Measurements from ENCODE around the gene SGK1. TPM values are rescaled to one million over a fixed set of nuclear protein-coding genes. Genes with fewer than 3 reads are reported as not detected.

SGK1 gene
- total RNA-seq, 4 donors from 2014 or later = 46.2 to 1,239 (median 876) TPM

DNA sequence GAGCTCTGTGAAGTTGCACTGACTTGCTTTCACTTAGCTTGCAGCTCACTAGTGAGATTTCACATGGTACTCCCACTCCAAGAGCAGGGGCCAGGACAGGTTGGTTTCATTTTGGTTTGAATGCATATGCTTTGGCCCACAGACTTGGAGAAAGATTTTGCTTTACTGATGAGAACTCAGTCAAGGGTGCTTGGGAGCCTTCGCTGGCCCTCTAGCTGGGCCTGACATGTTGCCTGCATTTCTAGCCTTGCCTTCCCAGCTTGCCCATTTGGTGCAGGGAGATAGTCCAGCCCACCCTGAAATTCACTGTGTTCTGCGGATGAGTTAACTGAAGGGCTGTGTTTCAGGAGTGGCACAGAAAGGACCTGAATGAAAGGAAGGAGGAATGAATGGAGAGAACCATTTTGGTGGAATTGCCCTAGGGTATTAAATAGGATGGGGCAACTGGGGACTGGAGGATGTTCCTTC, 1.9 kb downstream of the SGK1 start:
- Histone ChIP-seq H3K9me3 (no peaks in the 10 kb centered on the region), H3K27me3 (peaks cover 26% of the 10 kb centered on the region), H3K27ac (no peak overlapping the region), H3K4me3 (no peak overlapping the region), H3K36me3 (no peaks in the 10 kb centered on the region), H3K4me1 (peaks cover 0 to 12% (median 2%) of the 10 kb centered on the region in 4 donors)
- WGBS, 2 donors (ENCODE audit: low coverage in 1 of 2) = 79% methylated on average over 2 of the region's 2 CpGs; no CpG with 5 or more reads in 1 of the 2 donors
- in situ Hi-C loops (cut with MboI; ENCODE audit: low pct_ligation_motif_present in 1 of 4, low pct_unique_long_range_greater_than_20kb in 1 of 4, low sequenced_read_pairs in 3 of 4) = no loop called here
- DNase-seq = no peak
- TF ChIP-seq POLR2AphosphoS5 (IDR thresholded peaks at IDR 0.05) = no peak
- no peak for TF ChIP-seq EP300 (IDR thresholded peaks at IDR 0.05; ENCODE audit: low read depth)
- TF ChIP-seq POLR2A (IDR thresholded peaks at IDR 0.05) = no peak
- TF ChIP-seq CTCF (IDR thresholded peaks at IDR 0.05) = no peak
- intact Hi-C loops (cut with DNase I; ENCODE audit: low total_unique reads) = no loop called here

- intact Hi-C loops (cut with DNase I; ENCODE audit: low total_unique reads) (no loop called here), in situ Hi-C loops (cut with MboI; ENCODE audit: low pct_ligation_motif_present in 1 of 4, low pct_unique_long_range_greater_than_20kb in 1 of 4, low sequenced_read_pairs in 3 of 4) (no loop called here)
- WGBS, 2 donors (ENCODE audit: low coverage in 1 of 2) = 96 to 100% methylated on average over 1 of the region's 1 CpG
- H3K9me3 ChIP-seq = no peaks in the 10 kb centered on the region
- H3K36me3 ChIP-seq = no peaks in the 10 kb centered on the region
- H3K4me3 ChIP-seq = no peak overlapping the region
- no peak overlapping the region for H3K27ac ChIP-seq
- TF ChIP-seq POLR2A (IDR thresholded peaks at IDR 0.05) (no peak), EP300 (IDR thresholded peaks at IDR 0.05; ENCODE audit: low read depth) (no peak), POLR2AphosphoS5 (IDR thresholded peaks at IDR 0.05) (no peak), CTCF (IDR thresholded peaks at IDR 0.05) (no peak)
- peaks cover 26% of the 10 kb centered on the region for H3K27me3 ChIP-seq
- peaks cover 0 to 12% (median 2%) of the 10 kb centered on the region in 4 donors for H3K4me1 ChIP-seq
- DNase-seq = no peak
Measured at GRCh38 chr6:134315189-134315588, 2.7 kb downstream of the SGK1 start.

DNA sequence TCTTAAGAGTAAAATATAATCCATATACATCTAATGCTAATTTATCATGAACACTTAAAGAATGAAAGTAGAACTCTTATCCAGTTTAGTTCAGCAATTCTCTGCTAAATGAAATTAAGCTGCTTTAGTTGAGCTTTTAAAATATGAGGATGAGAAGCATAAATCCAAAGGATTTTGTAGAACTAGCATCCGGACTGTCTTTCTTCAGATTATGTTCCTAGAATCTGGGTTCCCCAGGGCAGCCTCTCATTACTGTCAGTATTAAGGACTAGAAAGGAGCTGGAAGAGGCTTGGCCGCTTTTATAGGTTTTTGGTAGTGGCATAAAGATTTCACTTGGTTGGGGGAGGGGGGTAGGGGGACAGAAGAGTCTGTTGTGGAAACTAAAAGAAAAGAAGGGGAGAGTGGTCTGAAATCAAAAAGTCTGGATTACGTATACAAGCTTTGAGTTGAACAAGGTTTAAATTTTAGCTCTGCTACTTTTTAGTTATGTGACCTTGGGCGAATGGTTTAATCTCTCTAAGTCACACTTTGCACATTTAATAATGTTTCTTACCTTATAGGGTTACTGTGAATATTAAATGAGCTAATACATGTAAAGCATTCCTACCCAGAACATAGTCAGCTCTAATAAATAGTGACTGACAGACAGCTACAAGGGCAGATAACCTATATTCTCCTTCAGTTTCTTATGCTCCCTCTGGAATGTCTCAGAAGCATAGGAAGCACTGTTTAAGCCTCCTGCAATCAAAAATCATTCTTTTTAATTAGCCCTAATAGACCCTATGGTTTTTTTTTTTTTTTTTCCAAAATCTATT, 3.7 kb downstream of the SGK1 start:
- peaks cover 0 to 12% (median 2%) of the 10 kb centered on the region in 4 donors for H3K4me1 ChIP-seq
- H3K36me3 ChIP-seq = no peaks in the 10 kb centered on the region
- 91 to 92% methylated on average over 4 of the region's 4 CpGs for whole genome bisulfite sequencing, 2 donors (ENCODE audit: low coverage in 1 of 2)
- H3K27me3 ChIP-seq = peaks cover 26% of the 10 kb centered on the region
- no peaks in the 10 kb centered on the region for H3K9me3 ChIP-seq
- intact Hi-C loops (cut with DNase I; ENCODE audit: low total_unique reads) (no loop called here), in situ Hi-C loops (cut with MboI; ENCODE audit: low pct_ligation_motif_present in 1 of 4, low pct_unique_long_range_greater_than_20kb in 1 of 4, low sequenced_read_pairs in 3 of 4) (no loop called here)
- TF ChIP-seq POLR2A (IDR thresholded peaks at IDR 0.05) = no peak
- TF ChIP-seq POLR2AphosphoS5 (IDR thresholded peaks at IDR 0.05) = no peak
- TF ChIP-seq EP300 (IDR thresholded peaks at IDR 0.05; ENCODE audit: low read depth) = no peak
- no peak for TF ChIP-seq CTCF (IDR thresholded peaks at IDR 0.05)
- H3K27ac ChIP-seq = no peak overlapping the region
- DNase-seq = no peak
- no peak overlapping the region for H3K4me3 ChIP-seq

- H3K27ac ChIP-seq = no peak overlapping the region
- H3K4me3 ChIP-seq = no peak overlapping the region
- peaks cover 0 to 2% (median 0%) of the 10 kb centered on the region in 4 donors for H3K4me1 ChIP-seq
- no peaks in the 10 kb centered on the region for H3K36me3 ChIP-seq
- DNase-seq = no peak
- in situ Hi-C loops (cut with MboI; ENCODE audit: low pct_ligation_motif_present in 1 of 4, low pct_unique_long_range_greater_than_20kb in 1 of 4, low sequenced_read_pairs in 3 of 4) (no loop called here), intact Hi-C loops (cut with DNase I; ENCODE audit: low total_unique reads) (no loop called here)
- no peaks in the 10 kb centered on the region for H3K9me3 ChIP-seq
- H3K27me3 ChIP-seq = peaks cover 5% of the 10 kb centered on the region
- TF ChIP-seq CTCF (IDR thresholded peaks at IDR 0.05) = no peak
- no peak for TF ChIP-seq POLR2A (IDR thresholded peaks at IDR 0.05)
- WGBS, 2 donors (ENCODE audit: low coverage in 1 of 2) = 71 to 78% methylated on average over 4 to 7 of the region's 7 CpGs
Measured at GRCh38 chr6:134312038-134312660, 5.8 kb downstream of the SGK1 start.
